ENCODE measurements around the gene KASH5.

Gene KASH5

GRCh38 chr19:49421039-49421877 lies 33.2 kb downstream of the KASH5 start:
- peak; percentile 83 for DNase-seq (ENCODE audit: low spot score)

- DNase-seq (ENCODE audit: low spot score) = no peak
Measured at GRCh38 chr19:49421878-49422202, 33.8 kb downstream of the KASH5 start.

- DNase-seq (ENCODE audit: low spot score) = no peak
Measured at GRCh38 chr19:49422407-49423070, 34.5 kb downstream of the KASH5 start.

GRCh38 chr19:49423071-49423984 lies 35.3 kb downstream of the KASH5 start, which contains the start of gene PTH2:
PTH2 (minus strand) TSS chr19:49423441; CDS start chr19:49423339, 102 bp downstream.
- no peak for DNase-seq (ENCODE audit: low spot score)

- no peak for DNase-seq (ENCODE audit: low spot score)
Measured at GRCh38 chr19:49423985-49424303, 35.9 kb downstream of the KASH5 start.

GRCh38 chr19:49425178-49425577 lies 37.1 kb downstream of the KASH5 start, which contains the start of gene GFY:
GFY (plus strand) TSS chr19:49425388; CDS start chr19:49426431, 1,043 bp downstream.
- DNase-seq (ENCODE audit: low spot score) = no peak

GRCh38 chr19:49425922-49426592 lies 38.0 kb downstream of the KASH5 start:
- no peak for DNase-seq (ENCODE audit: low spot score)

GRCh38 chr19:49427339-49427738 lies 39.3 kb downstream of the KASH5 start:
- no peak for DNase-seq (ENCODE audit: low spot score)

- DNase-seq (ENCODE audit: low spot score) = no peak
Measured at GRCh38 chr19:49427855-49428546, 40.0 kb downstream of the KASH5 start.

GRCh38 chr19:49428547-49429451 lies 40.8 kb downstream of the KASH5 start:
- DNase-seq (ENCODE audit: low spot score) = no peak

GRCh38 chr19:49430172-49430677 lies 42.2 kb downstream of the KASH5 start:
- no peak for DNase-seq (ENCODE audit: low spot score)

- no peak for DNase-seq (ENCODE audit: low spot score)
Measured at GRCh38 chr19:49430678-49431329, 42.8 kb downstream of the KASH5 start.

GRCh38 chr19:49431330-49431749 lies 43.3 kb downstream of the KASH5 start:
- no peak for DNase-seq (ENCODE audit: low spot score)

GRCh38 chr19:49432141-49433073 lies 44.4 kb downstream of the KASH5 start:
- DNase-seq (ENCODE audit: low spot score) = no peak

- no peak for DNase-seq (ENCODE audit: low spot score)
Measured at GRCh38 chr19:49433240-49433901, 45.3 kb downstream of the KASH5 start.

GRCh38 chr19:49434907-49435583 lies 47.0 kb downstream of the KASH5 start:
- no peak for DNase-seq (ENCODE audit: low spot score)

GRCh38 chr19:49435670-49436069 lies 47.6 kb downstream of the KASH5 start:
- no peak for DNase-seq (ENCODE audit: low spot score)
